ENCODE measurements around the gene AZGP1. TPM values are rescaled to one million over a fixed set of nuclear protein-coding genes. Genes with fewer than 3 reads are reported as not detected.

The AZGP1 gene
- polyA plus RNA-seq, 1 of the 3 experiments (the other 2 are of a cell fraction): not detected

DNA sequence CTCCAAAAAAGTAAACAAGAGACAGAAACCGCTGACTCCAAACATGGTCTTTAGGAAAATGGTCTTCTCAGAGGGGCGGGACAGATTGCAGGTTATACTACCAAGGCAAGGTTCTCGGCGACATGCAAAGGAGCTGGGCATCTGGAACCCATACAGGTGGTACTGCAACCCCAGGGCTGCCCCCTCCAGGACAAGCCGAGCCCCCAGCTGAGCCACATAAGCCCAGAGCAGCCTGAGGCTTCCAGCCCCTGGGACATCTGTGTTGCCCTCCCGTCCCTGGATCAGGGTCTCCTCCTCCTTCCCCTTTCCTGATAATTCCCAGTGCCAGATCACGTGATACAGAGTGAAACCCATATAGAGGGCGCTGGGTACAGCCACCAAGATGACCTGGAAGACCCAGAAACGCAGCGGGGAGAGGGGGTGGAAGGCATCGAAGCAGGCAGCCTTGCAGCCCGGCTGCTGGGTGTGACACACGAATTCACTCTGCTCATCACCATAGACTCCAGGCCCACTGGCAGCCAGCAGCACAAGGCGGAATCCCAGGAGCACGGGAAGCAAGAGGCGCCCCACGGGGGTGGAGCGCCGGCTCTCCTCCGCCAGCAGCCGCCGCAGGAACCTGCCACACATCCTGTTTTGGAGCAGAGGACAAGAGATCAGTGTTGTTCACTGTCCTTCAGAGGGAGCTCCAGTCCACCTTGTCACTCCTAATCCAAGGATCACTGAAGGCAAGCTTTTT, 46.7 kb downstream of the AZGP1 start, which contains the start of gene GJC3:
TSS of gene GJC3 (minus strand) at position 627 of the 736 bp plus-strand sequence. CDS start at position 627, 0 bp downstream.
- Histone ChIP-seq H3K9me3 (no peaks in the 10 kb centered on the region), H3K4me3 (ENCODE audit: low read depth in 2 of 2, low read length in 1 of 2) (peak within 1 kb of the TSS; percentile 36 to 37; a peak in 2 of 4 replicates), H3K9me2 (no peaks in the 10 kb centered on the region), H3K27me3 (ENCODE audit: insufficient read depth) (peaks cover 39% of the 10 kb centered on the region; the same call in 1 of the 2 replicates), H4K20me1 (ENCODE audit: insufficient read depth) (no peaks in the 10 kb centered on the region), H3F3A (replicated peaks; ENCODE audit: insufficient read depth) (no peaks in the 10 kb centered on the region), H3K27ac (ENCODE audit: low read depth in 2 of 2, low read length in 1 of 2) (no peak within 1 kb of the TSS; a peak in 1 of 4 replicates), H3K4me2 (peak within 1 kb of the TSS; percentile 22), H2AFZ (ENCODE audit: low read depth) (no peak within 1 kb of the TSS; the same call in 1 of the 2 replicates), H3K4me1 (ENCODE audit: control insufficient read depth in 1 of 2, insufficient read depth in 2 of 2, low read depth in 1 of 2, low read length in 1 of 2) (peaks cover 0 to 5% of the 10 kb centered on the region in 2 experiments; a peak in 1 of 4 replicates), H3K36me3 (replicated peaks in 1 of 2; ENCODE audit: control insufficient read depth in 1 of 2, insufficient read depth in 2 of 2, low read length in 1 of 2) (no peaks in the 10 kb centered on the region), H3K9ac (no peak within 1 kb of the TSS), H3K79me2 (ENCODE audit: insufficient read depth) (no peaks in the 10 kb centered on the region)
- DNase-seq: peak; percentile 85
- ChIA-PET POLR2A (interaction anchor here (1.0 kb wide), 2 partner anchors 19 to 61 kb away, joined by 3 read pairs; no protein-coding TSS in a partner anchor), CTCF (interaction anchor here (0.5 to 3.3 kb wide), 26 partner anchors 8 to 949 kb away, joined by 3 to 30 read pairs (median 4); partner anchors contain the start of gene TRIM4)
- 27% methylated on average over 8 of the region's 22 CpGs for WGBS (ENCODE audit: low lambda C conversion rate)
- TF ChIP-seq SMC3 (IDR thresholded peaks at IDR 0.05; ENCODE audit: low read depth, low read length): peak; percentile 8; the same call in 1 of the 2 replicates
- no peak for TF ChIP-seq JUND (IDR thresholded peaks at IDR 0.05)
- TF ChIP-seq, protein P1, sequence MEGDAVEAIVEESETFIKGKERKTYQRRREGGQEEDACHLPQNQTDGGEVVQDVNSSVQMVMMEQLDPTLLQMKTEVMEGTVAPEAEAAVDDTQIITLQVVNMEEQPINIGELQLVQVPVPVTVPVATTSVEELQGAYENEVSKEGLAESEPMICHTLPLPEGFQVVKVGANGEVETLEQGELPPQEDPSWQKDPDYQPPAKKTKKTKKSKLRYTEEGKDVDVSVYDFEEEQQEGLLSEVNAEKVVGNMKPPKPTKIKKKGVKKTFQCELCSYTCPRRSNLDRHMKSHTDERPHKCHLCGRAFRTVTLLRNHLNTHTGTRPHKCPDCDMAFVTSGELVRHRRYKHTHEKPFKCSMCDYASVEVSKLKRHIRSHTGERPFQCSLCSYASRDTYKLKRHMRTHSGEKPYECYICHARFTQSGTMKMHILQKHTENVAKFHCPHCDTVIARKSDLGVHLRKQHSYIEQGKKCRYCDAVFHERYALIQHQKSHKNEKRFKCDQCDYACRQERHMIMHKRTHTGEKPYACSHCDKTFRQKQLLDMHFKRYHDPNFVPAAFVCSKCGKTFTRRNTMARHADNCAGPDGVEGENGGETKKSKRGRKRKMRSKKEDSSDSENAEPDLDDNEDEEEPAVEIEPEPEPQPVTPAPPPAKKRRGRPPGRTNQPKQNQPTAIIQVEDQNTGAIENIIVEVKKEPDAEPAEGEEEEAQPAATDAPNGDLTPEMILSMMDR (IDR thresholded peaks at IDR 0.05): peak; percentile 39
- no peak for TF ChIP-seq YY1 (IDR thresholded peaks at IDR 0.05; ENCODE audit: low read depth)
- no peak for TF ChIP-seq RFX5 (IDR thresholded peaks at IDR 0.05; ENCODE audit: low read length)
- no peak for TF ChIP-seq EP300 (IDR thresholded peaks at IDR 0.05; ENCODE audit: borderline replicate concordance in 1 of 2, low read depth in 1 of 2, low read length in 1 of 2)
- no peak for TF ChIP-seq NRF1 (IDR thresholded peaks at IDR 0.05; ENCODE audit: low read depth, low read length)
- TF ChIP-seq, protein P2, sequence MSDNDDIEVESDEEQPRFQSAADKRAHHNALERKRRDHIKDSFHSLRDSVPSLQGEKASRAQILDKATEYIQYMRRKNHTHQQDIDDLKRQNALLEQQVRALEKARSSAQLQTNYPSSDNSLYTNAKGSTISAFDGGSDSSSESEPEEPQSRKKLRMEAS (IDR thresholded peaks at IDR 0.05; ENCODE audit: low read depth): no peak
- no peak for TF ChIP-seq TCF12 (IDR thresholded peaks at IDR 0.05)
- TF ChIP-seq ZBTB33 (IDR thresholded peaks at IDR 0.05; ENCODE audit: borderline replicate concordance, low read depth): no peak
- no peak for TF ChIP-seq MXI1 (IDR thresholded peaks at IDR 0.05; ENCODE audit: low read depth, low read length)
- TF ChIP-seq RXRA (IDR thresholded peaks at IDR 0.05; ENCODE audit: borderline replicate concordance, low read depth): no peak
- no peak for TF ChIP-seq GATA2 (CRISPR knock-in tag; IDR thresholded peaks at IDR 0.05)
- no peak for TF ChIP-seq GABPA (IDR thresholded peaks at IDR 0.05; ENCODE audit: low read depth)
- TF ChIP-seq USF1 (IDR thresholded peaks at IDR 0.05; ENCODE audit: borderline replicate concordance, low read depth): peak; percentile 78
- no peak for TF ChIP-seq RCOR1 (IDR thresholded peaks at IDR 0.05; ENCODE audit: low read length)
- no peak for TF ChIP-seq MEF2A (IDR thresholded peaks at IDR 0.05; ENCODE audit: borderline replicate concordance, low read depth)
- TF ChIP-seq SIN3A (IDR thresholded peaks at IDR 0.05; ENCODE audit: borderline replicate concordance, low read depth, low read length): no peak
- no peak for TF ChIP-seq TAF1 (IDR thresholded peaks at IDR 0.05; ENCODE audit: borderline replicate concordance, low read depth, low read length)
- TF ChIP-seq FOXJ3 (CRISPR knock-in tag; IDR thresholded peaks at IDR 0.05): no peak
- TF ChIP-seq RAD21 (IDR thresholded peaks at IDR 0.05; ENCODE audit: low read length): peak; percentile 59
- TF ChIP-seq REST (IDR thresholded peaks at IDR 0.05; ENCODE audit: low read depth, low read length): no peak
- no peak for TF ChIP-seq EZH2phosphoT487 (IDR thresholded peaks at IDR 0.05; ENCODE audit: borderline replicate concordance, low read depth)
- no peak for TF ChIP-seq POLR2AphosphoS5 (IDR thresholded peaks at IDR 0.05; ENCODE audit: low read depth, low read length)
- TF ChIP-seq TEAD4 (IDR thresholded peaks at IDR 0.05; ENCODE audit: borderline replicate concordance, insufficient read depth): no peak

Data from SK-N-SH (cell line).